Neural cell (in vitro differentiated cells): ENCODE data around the gene PGAP3. TPM values are rescaled to one million over a fixed set of nuclear protein-coding genes. Genes with fewer than 3 reads are reported as not detected.

ENCODE experiments used
- H2AFZ ChIP-seq: fragments of 200-600, 300-800 bp; sonication (generic), shearing (Covaris generic); 2 replicates; pipeline ENCODE4 v1.6.0; 2014; ENCODE audit warnings: low read depth, mild to moderate bottlenecking, antibody characterized with exemption, low read length, moderate library complexity
- H3F3A ChIP-seq: fragments of 200-600 bp; shearing (Covaris generic); 2 replicates; pipeline ENCODE4 v1.6.1; 2016; ENCODE audit warnings: mild to moderate bottlenecking, moderate library complexity, mixed read lengths, antibody characterized with exemption, low read length; ENCODE audit not compliant: insufficient read depth, poor library complexity, severe bottlenecking
- H3K27ac ChIP-seq: fragments of 200-600, 300-800 bp; sonication (generic), shearing (Covaris generic); 2 replicates; pipeline ENCODE4 v1.5.1; 2014; ENCODE audit warnings: mild to moderate bottlenecking, low read length, moderate library complexity
- H3K27me3 ChIP-seq: fragments of 300-800, 200-600 bp; sonication (generic), shearing (Covaris generic); 2 replicates; pipeline ENCODE4 v1.6.0; 2014; ENCODE audit warnings: mild to moderate bottlenecking, low read depth, low read length, moderate library complexity; ENCODE audit not compliant: insufficient read depth
- H3K36me3 ChIP-seq: fragments of 300-800, 200-600 bp; sonication (generic), shearing (Covaris generic); 2 replicates; pipeline ENCODE4 v1.5.1; 2014; ENCODE audit warnings: mild to moderate bottlenecking, antibody characterized with exemption, low read length, moderate library complexity; ENCODE audit not compliant: insufficient read depth
- H3K4me2 ChIP-seq: fragments of 300-800, 200-600 bp; sonication (generic), shearing (Covaris generic); 2 replicates; pipeline ENCODE4 v1.6.0; 2014; ENCODE audit warnings: mild to moderate bottlenecking, low read length
- H3K4me3 ChIP-seq: fragments of 300-800, 200-600 bp; sonication (generic), shearing (Covaris generic); 2 replicates; pipeline ENCODE4 v1.5.1; 2014; ENCODE audit warnings: mild to moderate bottlenecking, low read length, moderate library complexity
- H3K79me2 ChIP-seq: fragments of 200-600 bp; shearing (Covaris generic); replicated peaks from 2 replicates; pipeline ENCODE4 v1.6.0; 2014; ENCODE audit warnings: mild to moderate bottlenecking, low read length, moderate library complexity; ENCODE audit not compliant: insufficient read depth
- H3K9ac ChIP-seq: fragments of 300-800, 200-600 bp; sonication (generic), shearing (Covaris generic); 2 replicates; pipeline ENCODE4 v1.6.1; 2016; ENCODE audit warnings: mild to moderate bottlenecking, low read length, mixed read lengths
- H3K9me2 ChIP-seq: fragments of 200-600 bp; shearing (Covaris generic); 2 replicates; pipeline ENCODE4 v1.6.1; 2016; ENCODE audit warnings: mild to moderate bottlenecking, low read length, mixed read lengths; ENCODE audit not compliant: insufficient read depth
- H3K9me3 ChIP-seq: fragments of 200-600, 300-800 bp; sonication (generic), shearing (Covaris generic); 2 replicates; pipeline ENCODE4 v1.6.1; 2016; ENCODE audit warnings: mild to moderate bottlenecking, mixed run types, low read length, moderate library complexity, mixed read lengths
- H4K20me1 ChIP-seq: fragments of 200-600 bp; shearing (Covaris generic); 2 replicates; pipeline ENCODE4 v1.6.1; 2016; ENCODE audit warnings: mild to moderate bottlenecking, mixed run types; ENCODE audit not compliant: insufficient read depth
- CTCF ChIP-seq: fragments of 450-650 bp; IDR thresholded peaks from 2 replicates; pipeline ENCODE4 v1.5.1; 2014; ENCODE audit warnings: antibody characterized with exemption, mild to moderate bottlenecking, moderate library complexity; ENCODE audit not compliant: poor library complexity, severe bottlenecking
- EP300 ChIP-seq: fragments of 450-650 bp; conservative IDR thresholded peaks from 2 replicates; pipeline ENCODE4 v1.6.1; 2014; ENCODE audit warnings: antibody characterized with exemption, mild to moderate bottlenecking, moderate library complexity; ENCODE audit not compliant: poor library complexity, severe bottlenecking
- EZH2 ChIP-seq: fragments of 200-600, 300-800 bp; shearing (Covaris generic), sonication (generic); IDR thresholded peaks from 2 replicates; pipeline ENCODE4 v1.6.1; 2014; ENCODE audit warnings: antibody characterized with exemption, low read length, borderline replicate concordance, mild to moderate bottlenecking; ENCODE audit not compliant: insufficient read depth, poor library complexity, severe bottlenecking
- MXI1 ChIP-seq: fragments of 450-650 bp; conservative IDR thresholded peaks from 2 replicates; pipeline ENCODE4 v1.6.1; 2014; ENCODE audit warnings: antibody characterized with exemption, mild to moderate bottlenecking; ENCODE audit not compliant: poor library complexity, severe bottlenecking
- POLR2AphosphoS5 ChIP-seq: IDR thresholded peaks from 2 replicates; pipeline ENCODE4 v1.6.1; 2012
- RAD21 ChIP-seq: fragments of 450-650 bp; conservative IDR thresholded peaks from 2 replicates; pipeline ENCODE4 v1.6.1; 2014; ENCODE audit warnings: antibody characterized with exemption, mild to moderate bottlenecking, moderate library complexity
- REST ChIP-seq: IDR thresholded peaks from 2 replicates; pipeline ENCODE4 v1.6.1; 2012; ENCODE audit warnings: borderline replicate concordance
- SMC3 ChIP-seq: fragments of 450-650 bp; conservative IDR thresholded peaks from 2 replicates; pipeline ENCODE4 v1.6.1; 2014; ENCODE audit warnings: antibody characterized with exemption, mild to moderate bottlenecking, moderate library complexity; ENCODE audit not compliant: poor library complexity
- TAF1 ChIP-seq: IDR thresholded peaks from 2 replicates; pipeline ENCODE4 v1.6.1; 2012; ENCODE audit warnings: low read depth
- polyA plus RNA-seq: library from polyadenylated mRNA; depleted of rRNA; stranded (reverse); fragments of >200 nt; gene quantifications from 2 replicates; pipeline ENCODE4 v1.2.3, GENCODE V29; 2014

Gene PGAP3
- polyA plus RNA-seq, 1 donor from 2014 or later, result 27.2 TPM

- Histone ChIP-seq H3K27me3 (no peaks in the 10 kb centered on the region), H3K9me3 (no peaks in the 10 kb centered on the region), H2AFZ (no peak overlapping the region), H3F3A (no peaks in the 10 kb centered on the region), H3K27ac (no peak overlapping the region), H3K4me3 (no peak overlapping the region), H3K9ac (no peak overlapping the region), H3K9me2 (no peaks in the 10 kb centered on the region), H3K4me2 (no peak overlapping the region), H3K36me3 (no peaks in the 10 kb centered on the region), H4K20me1 (no peaks in the 10 kb centered on the region), H3K79me2 (no peaks in the 10 kb centered on the region)
- TF ChIP-seq CTCF, result no peak
- no peak for TF ChIP-seq EZH2
- no peak for TF ChIP-seq SMC3
- no peak for TF ChIP-seq REST
- no peak for TF ChIP-seq RAD21
Measured at GRCh38 chr17:39709998-39710964, 22.4 kb upstream of the PGAP3 start.

GRCh38 chr17:39709319-39709997 lies 21.6 kb upstream of the PGAP3 start:
- H2AFZ ChIP-seq, result no peak overlapping the region
- no peaks in the 10 kb centered on the region for H3K9me2 ChIP-seq
- no peaks in the 10 kb centered on the region for H3K36me3 ChIP-seq
- no peaks in the 10 kb centered on the region for H4K20me1 ChIP-seq
- no peaks in the 10 kb centered on the region for H3K27me3 ChIP-seq
- no peak overlapping the region for H3K4me2 ChIP-seq
- no peak for TF ChIP-seq MXI1
- no peak for TF ChIP-seq EP300
- no peak for TF ChIP-seq SMC3
- TF ChIP-seq EZH2, result no peak
- TF ChIP-seq CTCF, result no peak
- TF ChIP-seq RAD21, result no peak
- TF ChIP-seq POLR2AphosphoS5, result no peak
- no peak for TF ChIP-seq REST
- no peak for TF ChIP-seq TAF1
- no peaks in the 10 kb centered on the region for H3K79me2 ChIP-seq
- H3K9me3 ChIP-seq, result no peaks in the 10 kb centered on the region
- H3K4me3 ChIP-seq, result no peak overlapping the region
- no peaks in the 10 kb centered on the region for H3F3A ChIP-seq
- H3K27ac ChIP-seq, result no peak overlapping the region
- H3K9ac ChIP-seq, result no peak overlapping the region
